K562 (cell line): ENCODE measurements around the gene BBS5. TPM values are rescaled to one million over a fixed set of nuclear protein-coding genes. Genes with fewer than 3 reads are reported as not detected.

ENCODE experiments used
- ATAC-seq: fragments of 200-7000 bp; cut with Tn5 transposase; 3 replicates; pipeline ENCODE4 v1.9.1; 2020; ENCODE audit warnings: moderate library complexity
- BruUV-seq: library from RNA; stranded (reverse); fragments of 400-500 nt; replicated peaks from 2 replicates; lab custom pipeline; 2021; lab: Mats Ljungman, UMichigan
- CTCF ChIA-PET: fragments of 300-600 bp; formaldehyde crosslinking; extraction: SDS; loops from one replicate; lab custom pipeline; 2021; ENCODE audit warnings: low intra/inter-chr PET ratio; lab: Yijun Ruan, JAX
- POLR2A ChIA-PET: fragments of 300-600, 350-650 bp; sonication (Branson Sonifier 250); formaldehyde crosslinking; extraction: SDS; loops from one replicate; lab custom pipeline; 2021; ENCODE audit warnings: antibody characterized with exemption, inconsistent platforms; lab: Yijun Ruan, JAX
- DNase-seq, 4 experiments: peaks; one replicate each; pipeline versions ENCODE4 v3.0.0 to v3.0.0-alpha.2; 2011 to 2018; ENCODE audit warnings: low spot score in 3 of 4, mixed read lengths in 3 of 4; ENCODE audit errors: extremely low read depth in 1 of 4
- FAIRE-seq: peaks from 2 replicates; lab custom pipeline; 2011; peaks lifted over from hg19 to GRCh38; lab: Jason Lieb, UNC
- H2AFZ ChIP-seq: 2 replicates; pipeline ENCODE4 v1.6.0; 2011; ENCODE audit warnings: low read depth, low read length, control low read depth, inconsistent platforms
- H3K27ac ChIP-seq: fragments of 200-600 bp; 3 replicates; pipeline ENCODE4 v1.8.0; 2011; ENCODE audit warnings: low read depth, mild to moderate bottlenecking, control low read depth, inconsistent platforms, low read length, moderate library complexity, mixed read lengths; ENCODE audit errors: extremely low read depth
- H3K27me3 ChIP-seq, 2 experiments: fragments of 300-600 bp in 1 of 2; 2 replicates in 1 of 2; 3 replicates in 1 of 2; pipeline versions ENCODE4 v1.6.0 to v1.8.0; 2011; ENCODE audit warnings: inconsistent platforms in 2 of 2, low read length in 2 of 2, mild to moderate bottlenecking in 1 of 2, mixed read lengths in 1 of 2, moderate library complexity in 1 of 2; ENCODE audit not compliant: control insufficient read depth in 2 of 2, insufficient read depth in 2 of 2
- H3K36me3 ChIP-seq: fragments of 300-600 bp; 3 replicates; pipeline ENCODE4 v1.8.0; 2011; ENCODE audit warnings: mild to moderate bottlenecking, low read length, inconsistent platforms; ENCODE audit not compliant: control insufficient read depth, insufficient read depth
- H3K4me1 ChIP-seq, 2 experiments: fragments of 200-600 bp in 1 of 2; replicated peaks in 1 of 2; 2 replicates in 1 of 2; 3 replicates in 1 of 2; pipeline versions ENCODE4 v1.5.1 to v1.8.0; 2011; ENCODE audit warnings: inconsistent platforms in 2 of 2, low read length in 2 of 2, mild to moderate bottlenecking in 1 of 2, mixed read lengths in 1 of 2, moderate library complexity in 1 of 2; ENCODE audit not compliant: control insufficient read depth in 2 of 2, insufficient read depth in 2 of 2
- H3K4me2 ChIP-seq: 2 replicates; pipeline ENCODE4 v1.6.1; 2011; ENCODE audit warnings: low read length, control low read depth, inconsistent platforms, mixed read lengths; ENCODE audit not compliant: insufficient read depth
- H3K4me3 ChIP-seq: fragments of 200-600 bp; sonication (generic), shearing (Covaris generic); 2 replicates; pipeline ENCODE4 v1.5.1; 2016; ENCODE audit warnings: control low read depth, inconsistent platforms
- H3K79me2 ChIP-seq: fragments of 200-600 bp; 3 replicates; pipeline ENCODE4 v1.8.0; 2011; ENCODE audit warnings: low read length, inconsistent platforms; ENCODE audit not compliant: control insufficient read depth, insufficient read depth
- H3K9ac ChIP-seq, 2 experiments: 2 replicates each; pipeline versions ENCODE4 v1.6.0 to v1.6.1; 2011; ENCODE audit warnings: low read depth in 2 of 2, low read length in 2 of 2, control low read depth in 1 of 2, inconsistent platforms in 1 of 2, mild to moderate bottlenecking in 1 of 2, mixed read lengths in 1 of 2; ENCODE audit not compliant: insufficient read depth in 1 of 2
- H3K9me1 ChIP-seq: one replicate; pipeline ENCODE4 v1.6.0; 2011; ENCODE audit warnings: inconsistent platforms, mild to moderate bottlenecking, low read length, moderate library complexity; ENCODE audit not compliant: control insufficient read depth, insufficient read depth
- H3K9me3 ChIP-seq: replicated peaks from 2 replicates; pipeline ENCODE4 v1.5.1; 2011; ENCODE audit warnings: low read depth, low read length, inconsistent platforms; ENCODE audit not compliant: control insufficient read depth, insufficient read depth
- H4K20me1 ChIP-seq: replicated peaks from 2 replicates; pipeline ENCODE4 v1.6.1; 2011; ENCODE audit warnings: low read length, inconsistent platforms, mixed read lengths; ENCODE audit not compliant: control insufficient read depth, insufficient read depth
- FUS ChIP-seq: fragments of 200-400 bp; formaldehyde crosslinking; optimal IDR thresholded peaks from 2 replicates; pipeline ENCODE3; 2017; ENCODE audit warnings: low read depth, low read length
- HDAC8 ChIP-seq: fragments of 450-650 bp; IDR thresholded peaks from 2 replicates; pipeline ENCODE4 v1.6.1; 2016; ENCODE audit warnings: mild to moderate bottlenecking, missing genetic modification characterization, moderate library complexity, missing compliant biosample characterization
- JUN ChIP-seq, 2 experiments: sonication (generic) in 1 of 2; formaldehyde crosslinking in 1 of 2; IDR thresholded peaks; 2 replicates each; pipeline versions ENCODE4 v1.6.1 to v1.8.0; 2012 to 2022; ENCODE audit warnings: borderline replicate concordance in 2 of 2, mild to moderate bottlenecking in 2 of 2, improper control_type of control experiment in 1 of 2, low read depth in 1 of 2, low read length in 1 of 2, missing genetic modification reagents in 1 of 2
- MCM3 ChIP-seq: fragments of 450-650 bp; IDR thresholded peaks from 2 replicates; pipeline ENCODE4 v1.6.1; 2016
- PPARD ChIP-seq: fragments of 250-450 bp; sonication (Bioruptor Pico); IDR thresholded peaks from 2 replicates; pipeline ENCODE4 v1.8.0; 2022; ENCODE audit warnings: inconsistent platforms, mild to moderate bottlenecking, moderate library complexity
- RBM22 ChIP-seq: fragments of 200-400 bp; formaldehyde crosslinking; IDR thresholded peaks from 2 replicates; pipeline ENCODE4 v1.6.1; 2018; ENCODE audit warnings: low read length, low read depth; ENCODE audit not compliant: poor library complexity, severe bottlenecking
- ZBTB1 ChIP-seq: sonication (generic); formaldehyde crosslinking; IDR thresholded peaks from 2 replicates; pipeline ENCODE4 v1.8.1; 2023; ENCODE audit warnings: missing genetic modification reagents, low read depth, mild to moderate bottlenecking, borderline replicate concordance
- ZNF175 ChIP-seq: fragments of 200-800 bp; sonication (Bioruptor generic); IDR thresholded peaks from 2 replicates; pipeline ENCODE4 v1.6.1; 2016; ENCODE audit warnings: low read depth, mild to moderate bottlenecking, missing genetic modification characterization, missing compliant biosample characterization
- ZNF23 ChIP-seq: fragments of 250-450 bp; sonication (Bioruptor Pico); IDR thresholded peaks from 2 replicates; pipeline ENCODE4 v1.4.0; 2020; ENCODE audit warnings: mild to moderate bottlenecking
- ZNF644 ChIP-seq: fragments of 200-800 bp; sonication (Bioruptor generic); IDR thresholded peaks from 2 replicates; pipeline ENCODE4 v1.6.1; 2016; ENCODE audit warnings: low read depth, missing genetic modification characterization, missing compliant biosample characterization
- WGBS: fragments of 100-300 bp; shearing (Covaris generic); methylation state at CpG from one replicate; pipeline ENCODE4 v1.1.6; 2016; ENCODE audit warnings: low coverage, mixed read lengths; ENCODE audit not compliant: insufficient coverage; ENCODE audit errors: missing lambda C conversion rate; 5-methylcytosine and 5-hydroxymethylcytosine counted together
- in situ Hi-C: fragments of 300-500 bp; cut with MboI; formaldehyde crosslinking; loops from 4 replicates; pipeline ENCODE4 v1.15.0; 2018; ENCODE audit warnings: inconsistent platforms, mixed read lengths
- intact Hi-C: fragments of 100-400 bp; cut with micrococcal nuclease; formaldehyde crosslinking; loops from 2 replicates; pipeline ENCODE4 v1.14.2; 2022
- polyA plus RNA-seq, 8 experiments: library from polyadenylated mRNA; depleted of rRNA in 4 of 8; stranded (reverse) in 5 of 8; unstranded in 3 of 8; fragments of >200 nt; fragmentation: Nextera tagmentation in 2 of 8; fragmentation: Illumina TruSeq in 1 of 8; extraction: Ambion mirVana in 2 of 8; extraction: Trizol in 1 of 8; gene quantifications; 2 replicates each; pipeline versions ENCODE4 v1.2.1 to v1.2.3, GENCODE V29; 2011 to 2014; ENCODE audit warnings: inconsistent platforms in 1 of 8, missing spikeins in 1 of 8
- total RNA-seq, 7 experiments: library from RNA; depleted of rRNA in 6 of 7; stranded (reverse); fragments of >200 nt in 6 of 7; fragmentation: Illumina TruSeq in 2 of 7; extraction: Trizol in 2 of 7; gene quantifications; 2 replicates each; pipeline versions ENCODE4 v1.2.1 to v1.2.3, GENCODE V29; 2011 to 2021; ENCODE audit warnings: low replicate concordance in 1 of 7
- TF ChIP-seq, protein P1 (sequence below): fragments of 450-650 bp; IDR thresholded peaks from 2 replicates; pipeline ENCODE4 v1.6.1; 2016; ENCODE audit warnings: mild to moderate bottlenecking
- TF ChIP-seq, protein P2 (sequence below): fragments of 200-800 bp; sonication (Bioruptor generic); IDR thresholded peaks from 2 replicates; pipeline ENCODE4 v1.6.1; 2017; ENCODE audit warnings: missing genetic modification characterization, missing compliant biosample characterization
- TF ChIP-seq, protein P3 (sequence below): sonication (generic); formaldehyde crosslinking; IDR thresholded peaks from 2 replicates; pipeline ENCODE4 v1.8.1; 2022; ENCODE audit warnings: missing genetic modification reagents
- TF ChIP-seq, protein P4 (sequence below), 2 experiments: IDR thresholded peaks in 1 of 2; conservative IDR thresholded peaks in 1 of 2; 2 replicates each; pipeline ENCODE4 v1.6.1; 2016; ENCODE audit warnings: low read depth in 2 of 2, mild to moderate bottlenecking in 1 of 2, missing compliant biosample characterization in 1 of 2, missing genetic modification characterization in 1 of 2, moderate library complexity in 1 of 2

Gene BBS5
- total and polyA plus RNA-seq, 9 of the 15 experiments (the other 6 are each of a cell fraction or from before 2014, with no cell fraction given) = 0.48 to 6.9 (median 4.3) TPM

DNA sequence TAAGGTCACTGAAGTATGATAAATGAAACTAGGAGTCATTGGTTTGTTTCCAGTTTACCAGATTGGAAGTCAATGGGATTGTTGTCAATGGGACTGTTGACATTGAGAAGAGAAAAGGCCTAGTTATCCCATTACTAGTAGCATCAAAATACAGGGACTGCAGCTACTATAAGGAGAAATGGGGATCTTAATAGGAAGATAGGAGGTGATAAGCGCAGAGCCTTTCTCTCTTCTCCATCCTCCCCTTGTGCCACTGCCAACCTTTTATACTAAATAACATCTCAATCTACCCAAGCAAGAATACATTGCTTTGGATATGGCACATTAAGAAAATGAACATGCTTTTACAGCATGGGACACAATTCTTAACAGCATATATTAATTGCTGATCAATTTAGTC lies 10.5 kb upstream of the BBS5 start:
- H3K9me3 ChIP-seq = no peaks in the 10 kb centered on the region
- no peak overlapping the region for H3K9ac ChIP-seq
- FAIRE-seq = peak; percentile 75
- WGBS = 90% methylated on average over 1 of the region's 1 CpG
- H3K9me1 ChIP-seq = no peaks in the 10 kb centered on the region
- H4K20me1 ChIP-seq = no peaks in the 10 kb centered on the region
- H3K4me2 ChIP-seq = no peak overlapping the region
- DNase-seq = no peak
- H3K79me2 ChIP-seq = no peaks in the 10 kb centered on the region
- H3K36me3 ChIP-seq = no peaks in the 10 kb centered on the region
- POLR2A ChIA-PET = interaction anchor here (0.6 to 1.5 kb wide), 4 partner anchors 9 to 372 kb away, joined by 3 to 4 read pairs (median 4); no protein-coding TSS in a partner anchor
- intact Hi-C loops = no loop called here
- 0 out of 2 replicates have a peak overlapping the region, but pooled peaks have one; percentile 11 for H2AFZ ChIP-seq
- BruUV-seq = no TSS peak
- ATAC-seq = no peak
- no peak overlapping the region for H3K27ac ChIP-seq
- no peak overlapping the region for H3K4me3 ChIP-seq
- H3K27me3 ChIP-seq = no peaks in the 10 kb centered on the region
- CTCF ChIA-PET = no interaction called here
- H3K4me1 ChIP-seq = no peaks in the 10 kb centered on the region
- in situ Hi-C loops = no loop called here
- TF ChIP-seq RBM22 = no peak
- TF ChIP-seq ZNF23 = no peak
- no peak for TF ChIP-seq ZBTB1 (CRISPR knock-in tag)
- no peak for TF ChIP-seq MCM3
- TF ChIP-seq ZNF644 (tag) = no peak
- TF ChIP-seq PPARD = no peak
- TF ChIP-seq, protein P1, sequence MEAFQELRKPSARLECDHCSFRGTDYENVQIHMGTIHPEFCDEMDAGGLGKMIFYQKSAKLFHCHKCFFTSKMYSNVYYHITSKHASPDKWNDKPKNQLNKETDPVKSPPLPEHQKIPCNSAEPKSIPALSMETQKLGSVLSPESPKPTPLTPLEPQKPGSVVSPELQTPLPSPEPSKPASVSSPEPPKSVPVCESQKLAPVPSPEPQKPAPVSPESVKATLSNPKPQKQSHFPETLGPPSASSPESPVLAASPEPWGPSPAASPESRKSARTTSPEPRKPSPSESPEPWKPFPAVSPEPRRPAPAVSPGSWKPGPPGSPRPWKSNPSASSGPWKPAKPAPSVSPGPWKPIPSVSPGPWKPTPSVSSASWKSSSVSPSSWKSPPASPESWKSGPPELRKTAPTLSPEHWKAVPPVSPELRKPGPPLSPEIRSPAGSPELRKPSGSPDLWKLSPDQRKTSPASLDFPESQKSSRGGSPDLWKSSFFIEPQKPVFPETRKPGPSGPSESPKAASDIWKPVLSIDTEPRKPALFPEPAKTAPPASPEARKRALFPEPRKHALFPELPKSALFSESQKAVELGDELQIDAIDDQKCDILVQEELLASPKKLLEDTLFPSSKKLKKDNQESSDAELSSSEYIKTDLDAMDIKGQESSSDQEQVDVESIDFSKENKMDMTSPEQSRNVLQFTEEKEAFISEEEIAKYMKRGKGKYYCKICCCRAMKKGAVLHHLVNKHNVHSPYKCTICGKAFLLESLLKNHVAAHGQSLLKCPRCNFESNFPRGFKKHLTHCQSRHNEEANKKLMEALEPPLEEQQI = no peak
- TF ChIP-seq JUN (IDR thresholded peaks at IDR 0.05; ENCODE audit: borderline replicate concordance, low read depth, low read length) = no peak
- TF ChIP-seq JUN (CRISPR knock-in tag; IDR thresholded peaks at IDR 0.05; ENCODE audit: borderline replicate concordance) = no peak
- no peak for TF ChIP-seq HDAC8 (tag)
- TF ChIP-seq FUS = no peak
- TF ChIP-seq, protein P2, sequence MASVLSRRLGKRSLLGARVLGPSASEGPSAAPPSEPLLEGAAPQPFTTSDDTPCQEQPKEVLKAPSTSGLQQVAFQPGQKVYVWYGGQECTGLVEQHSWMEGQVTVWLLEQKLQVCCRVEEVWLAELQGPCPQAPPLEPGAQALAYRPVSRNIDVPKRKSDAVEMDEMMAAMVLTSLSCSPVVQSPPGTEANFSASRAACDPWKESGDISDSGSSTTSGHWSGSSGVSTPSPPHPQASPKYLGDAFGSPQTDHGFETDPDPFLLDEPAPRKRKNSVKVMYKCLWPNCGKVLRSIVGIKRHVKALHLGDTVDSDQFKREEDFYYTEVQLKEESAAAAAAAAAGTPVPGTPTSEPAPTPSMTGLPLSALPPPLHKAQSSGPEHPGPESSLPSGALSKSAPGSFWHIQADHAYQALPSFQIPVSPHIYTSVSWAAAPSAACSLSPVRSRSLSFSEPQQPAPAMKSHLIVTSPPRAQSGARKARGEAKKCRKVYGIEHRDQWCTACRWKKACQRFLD (CRISPR knock-in tag) = no peak
- TF ChIP-seq, protein P3, sequence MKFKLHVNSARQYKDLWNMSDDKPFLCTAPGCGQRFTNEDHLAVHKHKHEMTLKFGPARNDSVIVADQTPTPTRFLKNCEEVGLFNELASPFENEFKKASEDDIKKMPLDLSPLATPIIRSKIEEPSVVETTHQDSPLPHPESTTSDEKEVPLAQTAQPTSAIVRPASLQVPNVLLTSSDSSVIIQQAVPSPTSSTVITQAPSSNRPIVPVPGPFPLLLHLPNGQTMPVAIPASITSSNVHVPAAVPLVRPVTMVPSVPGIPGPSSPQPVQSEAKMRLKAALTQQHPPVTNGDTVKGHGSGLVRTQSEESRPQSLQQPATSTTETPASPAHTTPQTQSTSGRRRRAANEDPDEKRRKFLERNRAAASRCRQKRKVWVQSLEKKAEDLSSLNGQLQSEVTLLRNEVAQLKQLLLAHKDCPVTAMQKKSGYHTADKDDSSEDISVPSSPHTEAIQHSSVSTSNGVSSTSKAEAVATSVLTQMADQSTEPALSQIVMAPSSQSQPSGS (CRISPR knock-in tag) = no peak
- TF ChIP-seq, protein P4, sequence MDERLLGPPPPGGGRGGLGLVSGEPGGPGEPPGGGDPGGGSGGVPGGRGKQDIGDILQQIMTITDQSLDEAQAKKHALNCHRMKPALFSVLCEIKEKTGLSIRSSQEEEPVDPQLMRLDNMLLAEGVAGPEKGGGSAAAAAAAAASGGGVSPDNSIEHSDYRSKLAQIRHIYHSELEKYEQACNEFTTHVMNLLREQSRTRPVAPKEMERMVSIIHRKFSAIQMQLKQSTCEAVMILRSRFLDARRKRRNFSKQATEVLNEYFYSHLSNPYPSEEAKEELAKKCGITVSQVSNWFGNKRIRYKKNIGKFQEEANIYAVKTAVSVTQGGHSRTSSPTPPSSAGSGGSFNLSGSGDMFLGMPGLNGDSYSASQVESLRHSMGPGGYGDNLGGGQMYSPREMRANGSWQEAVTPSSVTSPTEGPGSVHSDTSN (CRISPR knock-in tag; IDR thresholded peaks at IDR 0.05; ENCODE audit: low read depth) = no peak
- TF ChIP-seq, protein P4 (tag; conservative IDR thresholded peaks at IDR 0.05; ENCODE audit: low read depth) = no peak
- TF ChIP-seq ZNF175 (CRISPR knock-in tag) = no peak
